ENCODE results near the gene CTSF. TPM values are rescaled to one million over a fixed set of nuclear protein-coding genes. Genes with fewer than 3 reads are reported as not detected.

Gene CTSF
- total RNA-seq, 1 donor from 2014 or later, result not detected

DNA sequence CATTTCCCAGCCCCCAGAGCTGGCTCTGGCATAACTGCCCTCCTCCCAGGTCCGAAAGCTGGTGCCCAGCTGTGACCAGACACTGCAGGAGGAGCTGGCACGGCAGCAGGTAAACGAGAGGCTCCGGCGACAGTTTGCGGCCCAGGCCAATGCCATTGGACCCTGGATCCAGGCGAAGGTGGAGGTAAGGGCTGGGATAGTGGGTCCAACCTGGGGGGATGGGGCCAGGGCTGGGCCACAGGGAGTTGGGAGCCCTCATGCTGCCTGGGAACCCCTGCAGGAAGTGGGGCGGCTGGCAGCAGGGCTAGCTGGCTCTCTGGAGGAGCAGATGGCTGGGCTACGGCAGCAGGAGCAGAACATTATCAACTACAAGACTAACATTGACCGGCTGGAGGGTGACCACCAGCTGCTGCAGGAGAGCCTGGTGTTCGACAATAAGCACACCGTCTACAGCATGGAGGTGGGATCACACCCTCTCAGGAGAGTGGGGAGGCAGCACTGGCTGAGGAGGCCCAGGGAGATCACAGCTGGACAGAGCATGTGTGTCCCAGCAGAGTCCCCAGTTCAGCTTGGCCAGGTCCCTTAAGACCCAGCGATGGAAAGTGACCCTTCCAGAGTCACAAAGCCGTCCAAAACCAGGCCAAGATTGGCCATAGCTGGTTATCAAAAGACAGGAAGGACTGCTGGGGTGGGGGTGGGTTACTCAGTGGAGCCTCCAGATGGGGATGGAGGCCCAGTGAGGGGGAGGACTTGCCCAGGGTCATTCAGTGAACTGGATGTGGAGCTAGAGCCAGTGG lies 7.0 kb downstream of the CTSF start:
- no peak for DNase-seq (ENCODE audit: low read depth, low spot score)
- H3K27ac Mint-ChIP-seq (ENCODE audit: unreplicated experiment), result no peak overlapping the region
- H3K36me3 Mint-ChIP-seq (ENCODE audit: low read depth), result no peaks in the 10 kb centered on the region

DNA sequence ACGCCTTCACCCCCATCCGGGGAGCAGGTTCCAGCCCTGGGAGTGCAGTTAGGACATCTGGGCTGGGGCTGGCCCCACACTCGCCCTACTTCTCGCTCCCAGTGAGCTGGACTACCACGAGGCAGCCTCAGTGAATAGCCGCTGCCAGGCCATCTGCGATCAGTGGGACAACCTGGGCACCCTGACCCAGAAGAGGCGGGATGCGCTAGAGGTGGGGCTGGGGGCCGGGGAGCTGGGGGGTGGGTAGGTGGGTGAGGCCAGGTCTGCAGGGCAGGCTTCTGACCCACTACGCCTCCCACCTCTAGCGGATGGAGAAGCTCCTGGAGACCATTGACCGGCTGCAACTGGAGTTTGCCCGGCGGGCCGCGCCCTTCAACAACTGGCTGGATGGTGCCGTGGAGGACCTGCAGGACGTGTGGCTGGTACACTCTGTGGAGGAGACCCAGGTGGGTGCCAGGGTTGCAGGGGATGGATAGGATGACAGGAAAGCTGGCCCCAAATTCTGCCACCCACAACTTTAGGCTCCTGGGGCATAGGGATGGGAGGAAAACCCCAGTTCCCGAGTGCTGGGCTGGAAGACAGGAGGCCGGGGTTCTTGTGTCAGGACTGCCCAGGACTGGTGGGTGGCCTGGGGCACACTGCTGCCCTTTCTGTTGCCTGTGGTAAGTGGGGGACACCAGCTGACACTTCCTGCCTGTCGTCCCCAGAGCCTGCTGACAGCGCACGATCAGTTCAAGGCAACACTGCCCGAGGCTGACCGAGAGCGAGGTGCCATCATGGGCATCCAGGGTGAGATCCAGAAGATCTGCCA lies 8.3 kb downstream of the CTSF start:
- H3K36me3 Mint-ChIP-seq (ENCODE audit: low read depth), result no peaks in the 10 kb centered on the region
- H3K4me1 Mint-ChIP-seq, result no peaks in the 10 kb centered on the region
- no peaks in the 10 kb centered on the region for H3K9me3 Mint-ChIP-seq

More for the DNA sequence above, 7.0 kb downstream of the CTSF start:
- Mint-ChIP-seq H3K4me3 (no peak overlapping the region), H3K27me3 (ENCODE audit: low read depth) (no peaks in the 10 kb centered on the region), H3K9me3 (no peaks in the 10 kb centered on the region), H3K4me1 (no peaks in the 10 kb centered on the region)
- TF ChIP-seq CTCF (conservative IDR thresholded peaks at IDR 0.05), result no peak

GRCh38 chr11:66559142-66559865 lies 9.1 kb downstream of the CTSF start:
- Mint-ChIP-seq H3K4me1 (no peaks in the 10 kb centered on the region), H3K27ac (ENCODE audit: unreplicated experiment) (no peak overlapping the region), H3K9me3 (no peaks in the 10 kb centered on the region), H3K27me3 (ENCODE audit: low read depth) (no peaks in the 10 kb centered on the region), H3K36me3 (ENCODE audit: low read depth) (no peaks in the 10 kb centered on the region), H3K4me3 (no peak overlapping the region)
- TF ChIP-seq CTCF (conservative IDR thresholded peaks at IDR 0.05), result no peak
- no peak for DNase-seq (ENCODE audit: low read depth, low spot score)

More for the DNA sequence above, 8.3 kb downstream of the CTSF start:
- no peak for TF ChIP-seq CTCF (conservative IDR thresholded peaks at IDR 0.05)
- H3K27ac Mint-ChIP-seq (ENCODE audit: unreplicated experiment), result peak overlapping the region; percentile 27
- H3K27me3 Mint-ChIP-seq (ENCODE audit: low read depth), result no peaks in the 10 kb centered on the region
- DNase-seq (ENCODE audit: low read depth, low spot score), result no peak
- no peak overlapping the region for H3K4me3 Mint-ChIP-seq

DNA sequence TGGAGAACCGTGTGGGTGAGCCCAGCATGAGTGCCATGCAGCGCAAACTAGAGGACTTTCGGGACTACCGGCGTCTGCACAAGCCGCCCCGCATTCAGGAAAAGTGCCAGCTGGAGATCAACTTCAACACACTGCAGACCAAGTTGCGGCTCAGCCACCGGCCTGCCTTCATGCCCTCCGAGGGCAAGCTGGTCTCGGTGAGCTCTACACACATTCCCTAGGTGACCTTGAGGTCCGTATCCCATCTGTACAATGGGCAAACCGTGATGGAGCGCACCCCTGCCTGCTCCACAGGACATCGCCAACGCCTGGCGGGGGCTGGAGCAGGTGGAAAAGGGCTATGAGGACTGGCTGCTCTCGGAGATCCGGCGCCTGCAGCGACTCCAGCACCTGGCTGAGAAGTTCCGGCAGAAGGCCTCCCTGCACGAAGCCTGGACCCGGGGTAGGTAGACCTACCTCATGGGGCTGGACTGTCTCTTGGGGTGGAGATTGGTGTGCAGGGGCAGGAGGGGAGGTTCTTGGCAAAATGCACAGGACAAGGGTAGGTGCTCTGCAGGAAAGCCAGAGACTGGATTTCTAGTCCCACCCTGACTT lies 10.6 kb downstream of the CTSF start:
- no peaks in the 10 kb centered on the region for H3K36me3 Mint-ChIP-seq (ENCODE audit: low read depth)
- DNase-seq (ENCODE audit: low read depth, low spot score), result no peak

More for the DNA sequence above, 10.6 kb downstream of the CTSF start:
- Mint-ChIP-seq H3K27ac (ENCODE audit: unreplicated experiment) (no peak overlapping the region), H3K27me3 (ENCODE audit: low read depth) (no peaks in the 10 kb centered on the region), H3K4me1 (no peaks in the 10 kb centered on the region), H3K4me3 (no peak overlapping the region), H3K9me3 (no peaks in the 10 kb centered on the region)
- no peak for TF ChIP-seq CTCF (conservative IDR thresholded peaks at IDR 0.05)
